GM21528 (cell line): ENCODE measurements around the gene TMEM131L.
"Not testable (repeated sequence)": the region's sequence is repeated elsewhere in the genome, so short reads cannot be mapped to it uniquely, and the experiment has no call there.

Experiments used
- ATAC-seq: cut with Tn5 transposase; IDR thresholded peaks from one replicate; pipeline ENCODE4 v1.9.1; 2021; ENCODE audit warnings: mild to moderate bottlenecking, moderate library complexity; ENCODE audit not compliant: unreplicated experiment, low FRiP score

TMEM131L gene, protein sequence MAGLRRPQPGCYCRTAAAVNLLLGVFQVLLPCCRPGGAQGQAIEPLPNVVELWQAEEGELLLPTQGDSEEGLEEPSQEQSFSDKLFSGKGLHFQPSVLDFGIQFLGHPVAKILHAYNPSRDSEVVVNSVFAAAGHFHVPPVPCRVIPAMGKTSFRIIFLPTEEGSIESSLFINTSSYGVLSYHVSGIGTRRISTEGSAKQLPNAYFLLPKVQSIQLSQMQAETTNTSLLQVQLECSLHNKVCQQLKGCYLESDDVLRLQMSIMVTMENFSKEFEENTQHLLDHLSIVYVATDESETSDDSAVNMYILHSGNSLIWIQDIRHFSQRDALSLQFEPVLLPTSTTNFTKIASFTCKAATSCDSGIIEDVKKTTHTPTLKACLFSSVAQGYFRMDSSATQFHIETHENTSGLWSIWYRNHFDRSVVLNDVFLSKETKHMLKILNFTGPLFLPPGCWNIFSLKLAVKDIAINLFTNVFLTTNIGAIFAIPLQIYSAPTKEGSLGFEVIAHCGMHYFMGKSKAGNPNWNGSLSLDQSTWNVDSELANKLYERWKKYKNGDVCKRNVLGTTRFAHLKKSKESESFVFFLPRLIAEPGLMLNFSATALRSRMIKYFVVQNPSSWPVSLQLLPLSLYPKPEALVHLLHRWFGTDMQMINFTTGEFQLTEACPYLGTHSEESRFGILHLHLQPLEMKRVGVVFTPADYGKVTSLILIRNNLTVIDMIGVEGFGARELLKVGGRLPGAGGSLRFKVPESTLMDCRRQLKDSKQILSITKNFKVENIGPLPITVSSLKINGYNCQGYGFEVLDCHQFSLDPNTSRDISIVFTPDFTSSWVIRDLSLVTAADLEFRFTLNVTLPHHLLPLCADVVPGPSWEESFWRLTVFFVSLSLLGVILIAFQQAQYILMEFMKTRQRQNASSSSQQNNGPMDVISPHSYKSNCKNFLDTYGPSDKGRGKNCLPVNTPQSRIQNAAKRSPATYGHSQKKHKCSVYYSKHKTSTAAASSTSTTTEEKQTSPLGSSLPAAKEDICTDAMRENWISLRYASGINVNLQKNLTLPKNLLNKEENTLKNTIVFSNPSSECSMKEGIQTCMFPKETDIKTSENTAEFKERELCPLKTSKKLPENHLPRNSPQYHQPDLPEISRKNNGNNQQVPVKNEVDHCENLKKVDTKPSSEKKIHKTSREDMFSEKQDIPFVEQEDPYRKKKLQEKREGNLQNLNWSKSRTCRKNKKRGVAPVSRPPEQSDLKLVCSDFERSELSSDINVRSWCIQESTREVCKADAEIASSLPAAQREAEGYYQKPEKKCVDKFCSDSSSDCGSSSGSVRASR (N-terminal part only)

DNA sequence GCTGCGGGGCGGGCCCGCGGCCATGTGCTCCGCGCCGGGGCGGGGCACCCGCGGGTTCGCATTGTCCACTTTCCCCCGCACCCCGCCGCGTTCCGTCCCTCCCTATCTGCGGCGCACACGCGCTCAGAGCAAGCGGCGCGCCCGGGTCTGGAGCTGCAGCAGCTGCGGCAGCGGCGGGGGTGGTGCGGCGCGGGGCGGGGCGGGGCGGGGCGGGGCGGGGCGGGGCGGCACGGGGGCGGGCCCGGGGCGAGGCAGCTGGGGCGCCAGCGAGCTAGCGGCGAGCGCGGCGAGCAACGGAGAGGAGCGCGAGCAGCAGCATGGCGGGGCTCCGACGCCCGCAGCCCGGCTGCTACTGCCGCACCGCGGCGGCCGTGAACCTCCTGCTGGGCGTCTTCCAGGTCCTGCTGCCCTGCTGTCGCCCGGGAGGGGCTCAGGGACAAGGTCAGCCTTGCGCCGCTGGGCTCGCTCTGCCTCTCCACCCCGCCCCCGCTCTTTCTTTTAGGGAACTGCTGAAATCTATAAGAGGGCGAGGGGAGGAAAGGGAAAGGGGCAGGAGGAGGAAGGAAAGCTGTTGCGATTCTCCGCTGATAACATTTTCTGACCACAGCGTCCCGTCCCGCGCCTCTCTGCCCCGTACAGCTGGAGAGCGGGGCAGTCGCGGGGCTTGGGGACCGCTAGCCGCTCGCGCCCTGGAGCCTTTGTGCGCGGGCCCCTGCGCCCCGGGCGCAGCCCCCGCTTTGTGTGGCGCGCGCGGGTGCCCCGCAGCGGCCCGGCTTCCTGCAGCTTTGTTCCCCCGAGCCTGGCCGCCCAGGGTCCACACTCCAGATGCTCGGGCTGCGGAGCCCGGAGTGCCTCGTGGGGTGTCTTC, at the start of gene TMEM131L:
TMEM131L (plus strand) TSS at position 280 of the 868 bp plus-strand sequence; CDS start at position 318, 38 bp downstream.
- peak; percentile 49 for ATAC-seq

DNA sequence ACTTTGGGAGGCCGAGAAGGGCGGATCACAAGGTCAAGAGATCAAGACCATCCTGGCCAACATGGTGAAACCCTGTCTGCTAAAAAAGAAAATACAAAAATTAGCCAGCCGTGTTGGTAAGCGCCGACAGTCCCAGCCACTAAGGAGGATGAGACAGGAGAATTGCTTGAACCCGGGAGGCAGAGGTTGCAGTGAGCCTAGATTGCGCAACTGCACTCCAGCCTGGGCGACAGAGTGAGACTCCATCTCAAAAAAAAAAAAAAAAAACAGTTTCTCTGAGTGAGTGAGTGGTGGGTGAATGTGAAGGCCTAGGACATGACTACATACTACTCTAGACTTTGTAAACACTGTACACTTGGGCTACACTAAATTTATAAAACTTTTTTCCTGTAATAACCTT, 49.7 kb upstream of the TMEM131L start:
- ATAC-seq: not testable (repeated sequence)

DNA sequence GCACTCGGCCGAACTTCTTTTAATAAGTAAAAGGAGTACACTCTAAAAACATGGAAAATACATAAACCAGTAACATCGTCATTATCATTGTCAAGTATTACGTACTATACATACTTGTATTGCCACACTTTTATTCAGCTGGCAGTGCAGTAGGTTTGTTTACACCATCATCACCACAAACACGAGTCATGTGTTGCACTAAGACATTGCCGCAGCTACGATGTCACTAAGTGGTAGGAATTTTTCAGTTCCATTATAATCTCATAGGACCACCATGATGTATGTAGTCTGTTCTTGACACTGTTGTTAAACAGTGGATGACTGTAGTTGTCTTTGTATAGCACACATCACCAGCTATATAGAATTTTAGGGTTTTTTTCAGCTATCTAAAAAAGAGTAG, 48.0 kb upstream of the TMEM131L start:
- ATAC-seq: no peak

DNA sequence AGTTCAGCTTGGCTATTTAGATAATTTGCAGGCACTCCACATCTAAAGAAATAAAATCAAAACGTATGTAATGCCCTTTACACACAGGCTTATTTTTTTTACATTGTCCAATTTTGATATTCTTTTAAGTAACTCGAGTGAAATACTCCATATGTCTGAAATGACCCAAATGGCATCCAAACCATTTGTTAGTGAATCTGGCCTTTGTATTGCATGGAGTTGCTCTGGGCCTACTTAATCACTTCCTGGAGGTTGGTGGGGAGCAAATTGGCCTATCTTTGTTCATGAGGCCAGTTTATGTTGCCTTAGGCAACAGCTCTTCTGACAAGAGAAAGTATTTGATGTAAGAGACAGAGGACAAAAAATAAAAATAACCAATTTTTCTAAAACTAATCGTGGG, 47.6 kb upstream of the TMEM131L start:
- ATAC-seq: no peak

DNA sequence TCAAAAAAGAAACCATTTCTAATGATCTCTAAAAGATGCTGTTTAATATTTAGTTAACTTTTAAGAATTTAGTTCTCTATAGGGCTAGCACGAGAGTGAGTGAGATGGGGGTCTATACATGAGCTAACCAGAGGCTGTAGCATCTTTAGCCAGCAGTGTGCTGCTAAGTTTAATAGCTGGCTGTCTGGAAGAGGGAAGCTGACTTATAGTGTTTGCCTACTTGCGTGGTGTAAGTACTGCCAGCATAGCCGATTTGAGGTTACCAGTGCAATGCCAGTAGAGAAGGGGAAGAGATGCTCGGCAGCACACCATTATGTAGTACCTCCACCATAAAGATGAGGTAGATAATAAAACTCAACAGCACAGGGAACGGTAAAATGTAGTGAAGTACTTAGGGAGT, 47.1 kb upstream of the TMEM131L start:
- ATAC-seq: no peak

DNA sequence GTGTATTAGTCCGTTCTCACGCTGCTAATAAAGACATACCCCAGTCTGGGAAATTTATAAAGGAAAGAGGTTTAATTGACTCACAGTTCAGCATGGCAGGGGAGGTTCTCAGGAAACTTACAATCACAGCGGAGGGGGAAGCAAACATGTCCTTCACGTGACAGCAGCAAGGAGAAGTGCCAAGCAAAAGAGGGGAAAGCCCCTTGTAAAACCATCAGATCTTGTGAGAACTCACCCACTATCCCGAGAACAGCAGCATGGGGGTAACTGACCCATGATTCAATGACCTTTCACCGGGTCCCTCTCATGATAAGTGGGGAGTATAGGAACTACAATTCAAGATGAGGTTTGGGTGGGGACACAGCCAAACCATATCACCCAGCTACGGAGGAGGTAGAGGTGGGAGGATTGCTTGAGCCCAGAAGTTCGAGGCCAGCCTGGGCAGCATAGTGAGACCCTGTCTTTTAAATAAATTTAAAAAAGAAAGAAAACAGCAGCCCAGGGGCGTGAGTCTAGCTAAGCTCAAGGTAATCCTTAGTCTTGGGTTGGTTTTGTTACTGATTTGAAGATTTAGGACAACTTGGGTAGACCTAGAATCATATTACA, 46.4 kb upstream of the TMEM131L start:
- no peak for ATAC-seq

DNA sequence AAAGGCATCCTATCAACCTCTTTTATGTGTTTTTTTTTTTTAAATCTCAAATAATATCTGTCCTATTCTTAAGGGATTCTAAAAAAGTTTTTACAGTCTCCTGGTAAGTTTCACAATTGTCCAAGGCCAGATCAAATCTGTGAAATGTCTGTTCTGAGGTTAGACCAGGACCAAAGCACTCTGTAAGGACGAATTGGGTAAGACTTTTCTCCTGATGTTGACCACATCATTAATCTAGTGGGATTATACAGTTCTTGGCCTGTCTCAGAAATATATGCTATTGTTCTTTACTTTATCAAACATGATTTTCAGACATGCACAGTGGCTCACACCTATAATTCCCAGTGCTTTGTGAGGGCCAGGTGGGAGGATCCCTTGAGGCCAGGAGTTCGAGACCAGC, 45.8 kb upstream of the TMEM131L start:
- ATAC-seq: no peak

DNA sequence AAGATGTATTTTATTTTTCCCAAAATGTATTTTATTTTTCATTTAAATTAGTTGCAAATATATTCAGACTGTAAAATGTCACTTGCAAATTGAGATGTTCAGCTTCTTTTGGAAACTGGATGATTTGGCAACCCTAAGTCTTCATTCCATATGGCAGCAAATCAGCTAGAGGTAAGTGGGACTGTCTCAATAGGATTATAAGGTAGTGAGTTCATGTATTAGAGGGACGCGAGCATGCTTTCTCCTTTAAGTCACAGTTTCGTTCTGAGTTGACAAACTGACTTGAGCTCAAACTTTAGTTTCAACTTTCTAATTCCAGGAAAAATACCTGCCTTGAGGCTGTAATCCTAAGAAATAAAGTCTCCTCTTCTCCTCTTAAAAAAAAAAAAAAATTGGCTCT, 44.2 kb upstream of the TMEM131L start:
- ATAC-seq: no peak

DNA sequence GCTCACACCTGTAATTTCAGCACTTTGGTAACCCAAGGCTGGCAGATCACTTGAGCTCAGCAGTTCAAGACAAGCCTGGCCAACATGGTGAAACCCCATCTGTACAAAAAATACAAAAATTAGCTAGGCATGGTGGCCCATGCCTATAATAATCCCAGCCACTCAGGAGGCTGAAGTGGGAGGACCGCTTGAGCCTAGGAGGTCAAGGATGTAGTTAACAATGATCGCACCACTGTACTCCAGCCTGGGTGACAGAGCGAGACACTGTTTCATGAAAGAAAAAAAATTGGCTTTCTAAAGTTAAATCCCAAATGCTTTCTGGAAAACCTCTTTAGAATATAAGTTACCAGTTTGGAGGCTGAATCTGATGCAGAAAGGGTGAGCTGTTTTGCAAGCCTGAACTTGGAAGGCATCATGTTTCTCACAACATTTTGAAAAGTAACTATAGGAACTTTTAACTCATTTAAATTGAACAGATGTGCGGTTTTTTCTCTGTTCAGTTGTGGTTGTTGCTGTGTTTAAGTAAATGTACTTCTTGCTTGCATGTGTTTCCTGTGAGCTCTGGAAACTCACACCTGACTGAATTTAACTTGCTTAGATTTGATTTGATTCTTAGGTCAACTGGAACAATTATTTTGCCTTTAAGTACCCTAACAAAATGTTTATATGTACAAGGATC, 39.8 kb upstream of the TMEM131L start:
- no peak for ATAC-seq

DNA sequence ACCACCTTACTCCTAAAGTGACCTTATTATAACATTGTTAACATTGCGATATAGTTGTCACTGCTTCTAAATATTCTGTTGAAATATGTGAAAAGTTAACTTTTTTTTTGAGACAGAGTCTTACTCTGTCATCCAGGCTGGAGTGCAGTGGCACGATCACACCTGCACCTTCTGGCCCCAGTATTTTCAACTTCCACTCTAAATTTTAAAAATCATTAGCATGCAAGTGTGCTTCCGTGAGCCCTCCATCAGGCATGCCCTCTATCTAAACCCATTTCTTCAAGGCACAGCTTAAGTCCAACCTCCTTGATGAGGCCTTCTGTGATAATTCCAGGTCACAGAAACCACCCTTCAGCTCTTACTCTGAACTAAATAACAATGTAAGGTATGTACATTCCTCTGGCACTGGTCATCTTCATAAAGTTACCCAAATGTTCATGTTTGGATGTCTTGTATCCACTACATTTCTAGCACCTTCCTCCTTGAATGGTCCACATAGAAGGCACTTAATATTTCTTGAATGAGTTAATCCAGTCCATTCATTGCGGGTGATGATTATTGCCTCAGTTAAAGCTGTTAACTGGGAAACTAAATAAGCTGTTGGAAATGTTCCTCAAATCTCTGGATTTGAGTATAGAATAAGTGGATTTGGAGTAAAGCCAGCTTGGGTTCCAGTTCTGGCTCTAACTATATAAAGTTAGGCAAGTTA, 38.6 kb upstream of the TMEM131L start:
- ATAC-seq: no peak

DNA sequence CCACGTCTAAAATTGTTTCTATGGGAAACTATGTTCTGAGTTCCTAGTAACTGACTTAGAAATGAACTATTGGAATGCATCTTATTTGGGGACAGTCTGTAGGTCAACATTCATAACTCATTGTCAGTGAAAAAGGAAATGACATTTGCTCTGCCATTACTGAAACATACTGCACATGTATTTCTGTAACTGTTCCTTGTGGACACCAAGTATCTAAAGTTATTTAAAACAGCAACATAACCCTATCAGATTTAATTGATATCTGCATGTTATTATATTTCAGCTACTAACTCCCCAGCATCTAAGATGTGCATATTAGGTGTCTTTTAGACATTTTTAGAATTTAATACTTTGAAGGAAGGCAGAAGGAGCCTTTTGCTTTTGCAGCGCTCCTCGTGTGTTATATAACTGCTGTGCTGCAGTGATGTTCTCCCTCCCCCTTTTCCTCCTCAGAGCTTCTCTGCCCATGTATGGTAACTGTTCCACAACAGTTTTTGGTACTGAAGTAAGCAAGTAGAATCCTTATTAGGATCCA, 37.2 kb upstream of the TMEM131L start:
- ATAC-seq: no peak

DNA sequence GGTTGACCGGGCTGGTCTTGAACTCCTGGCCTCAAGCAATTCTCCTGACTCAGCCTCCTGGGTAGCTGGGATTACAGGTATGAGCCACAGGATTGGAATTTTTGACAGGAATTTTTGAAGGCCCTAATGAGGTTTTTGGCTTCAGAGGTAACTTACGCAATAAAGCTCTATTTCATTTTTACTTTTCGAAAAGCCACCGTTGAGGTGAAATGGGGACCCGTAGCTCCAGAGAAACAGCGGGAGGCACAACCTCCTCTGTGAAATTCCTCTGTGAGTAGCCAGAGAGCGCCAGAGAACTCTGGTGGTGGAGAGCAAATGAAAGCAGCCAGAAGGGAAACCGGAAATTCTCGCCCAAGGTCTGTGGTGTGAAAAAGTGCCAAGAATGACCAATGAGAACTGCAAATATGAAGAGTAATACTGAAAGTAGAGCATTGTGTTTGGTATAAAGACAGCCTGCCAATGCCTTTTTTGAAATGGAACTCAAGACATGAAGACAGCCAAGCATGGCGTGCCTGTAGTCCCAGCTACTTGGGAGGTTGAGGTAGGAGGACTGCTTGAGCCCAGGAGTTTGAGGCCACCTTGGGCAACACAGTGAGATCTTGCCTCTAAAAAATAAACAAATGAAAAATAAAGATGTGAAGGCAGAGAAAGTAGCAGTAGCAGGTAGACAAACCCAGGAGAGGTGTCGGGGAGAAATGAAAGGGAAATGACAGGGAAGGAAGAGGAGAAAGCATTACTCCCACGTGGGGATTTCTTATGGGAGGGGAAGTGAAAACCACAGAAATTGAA, 33.0 kb upstream of the TMEM131L start:
- ATAC-seq: peak; percentile 91

DNA sequence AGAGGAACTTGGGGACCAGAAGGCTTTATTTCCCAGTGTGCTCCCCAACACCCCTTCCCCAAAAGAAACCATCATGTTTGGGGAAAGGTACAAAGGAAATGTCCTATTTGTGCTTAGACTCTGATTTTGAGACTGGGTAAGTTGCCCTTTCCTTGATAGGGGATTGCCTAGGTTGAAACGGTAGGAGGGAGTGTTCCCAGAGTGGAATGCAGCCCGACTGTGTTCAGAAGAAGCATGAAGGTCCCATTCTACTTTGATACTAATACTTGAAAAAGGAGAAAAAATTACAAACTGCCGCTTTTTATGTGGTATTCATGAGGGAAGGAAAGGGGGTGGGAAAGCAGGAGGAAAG, 32.4 kb upstream of the TMEM131L start:
- ATAC-seq: no peak

DNA sequence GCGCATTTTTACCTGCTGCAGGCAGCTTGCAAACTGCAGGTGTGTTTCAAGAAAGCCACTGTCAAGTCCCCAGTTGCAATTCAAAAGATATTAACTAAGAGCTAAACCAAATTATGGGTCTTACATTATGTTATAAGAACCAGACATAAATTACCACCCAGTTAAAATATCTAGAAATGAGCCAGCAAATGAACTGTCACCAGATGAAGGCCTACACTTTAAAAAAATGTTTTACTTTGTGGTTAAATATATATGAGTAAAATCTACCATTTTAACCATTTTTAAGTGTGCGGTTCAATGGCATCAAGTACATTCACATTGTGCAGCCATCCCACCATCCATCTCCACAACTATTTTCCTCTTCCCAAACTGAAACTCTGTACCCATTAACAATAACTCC, 32.0 kb upstream of the TMEM131L start:
- no peak for ATAC-seq

DNA sequence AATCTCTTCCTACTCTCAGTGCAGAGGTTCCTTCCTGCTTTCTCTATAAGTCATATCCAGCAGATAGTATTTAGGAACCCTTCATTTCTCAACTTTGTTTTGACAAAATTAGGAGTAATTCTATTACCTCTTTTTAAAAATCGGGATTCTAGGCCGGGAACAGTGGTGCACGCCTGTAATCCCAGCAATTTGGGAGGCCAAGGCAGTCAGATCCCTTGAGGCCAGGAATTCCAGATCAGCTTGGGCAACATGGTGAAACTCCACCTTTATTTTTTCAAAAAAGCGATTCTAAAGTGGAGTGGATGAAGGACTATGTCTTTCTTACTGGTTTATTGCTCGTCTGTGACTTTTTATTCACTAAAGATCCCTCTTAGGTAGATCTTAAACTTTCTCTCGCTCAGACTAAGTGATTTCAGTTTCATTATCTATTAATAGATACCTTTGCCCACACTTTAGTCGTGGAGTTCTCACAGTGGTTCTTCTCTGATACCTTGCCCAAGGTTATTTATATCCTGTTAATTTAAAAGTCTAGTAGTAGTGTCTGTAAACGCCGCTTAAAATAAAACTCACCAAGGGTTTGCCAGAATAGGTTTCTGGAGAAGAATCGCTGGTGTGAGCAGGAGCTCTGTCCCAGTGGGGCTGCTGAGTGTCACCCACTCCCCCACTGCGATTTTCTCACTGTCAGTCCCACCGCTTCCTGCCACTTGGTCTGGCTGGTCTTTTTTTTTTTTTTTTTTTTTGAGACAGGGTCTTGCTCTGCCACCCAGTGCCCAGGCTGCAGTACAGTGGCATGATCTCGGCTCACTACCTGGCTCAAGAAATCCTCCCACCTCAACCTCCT, 27.0 kb upstream of the TMEM131L start:
- ATAC-seq: peak; percentile 79

DNA sequence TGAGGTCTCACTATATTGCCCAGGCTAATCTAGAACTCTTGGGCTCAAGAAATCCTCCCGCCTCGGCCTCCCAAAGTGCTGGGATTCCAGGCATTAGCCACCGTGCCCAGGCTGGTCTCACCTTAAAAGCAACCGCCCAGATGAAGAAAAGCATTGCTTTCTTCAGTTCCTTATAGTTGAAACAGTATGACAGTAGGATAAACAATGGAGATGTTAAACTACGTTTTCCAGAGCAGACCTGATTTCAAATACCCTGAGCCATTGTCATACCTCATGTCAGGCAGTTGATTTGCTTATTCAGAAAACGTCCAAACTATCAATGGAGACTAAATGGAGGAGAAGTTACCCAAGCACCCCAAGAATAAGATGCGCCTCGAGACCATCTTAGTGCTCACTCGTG, 26.3 kb upstream of the TMEM131L start:
- no peak for ATAC-seq
